ENCODE results near the gene C12orf75. TPM values are rescaled to one million over a fixed set of nuclear protein-coding genes. Genes with fewer than 3 reads are reported as not detected.
"Not testable (repeated sequence)": the region's sequence is repeated elsewhere in the genome, so short reads cannot be mapped to it uniquely, and the experiment has no call there.

The C12orf75 gene
- total and polyA plus RNA-seq, 4 donors: 75.9 to 661 (median 229) TPM

- intact Hi-C loops (cut with DNase I): no loop called here
- 86 to 91% methylated on average over 4 of the region's 4 CpGs for WGBS, 2 donors
- no peak overlapping the region for H3K27ac ChIP-seq (ENCODE audit: low read depth in 1 of 2, low read length in 2 of 2)
- H3K9me3 ChIP-seq (ENCODE audit: control insufficient read depth, low read length): no peaks in the 10 kb centered on the region
- DNase-seq (no peak), ATAC-seq (ENCODE audit: low FRiP score) (no peak)
- H3K4me3 ChIP-seq (ENCODE audit: low read length in 2 of 2): no peak overlapping the region
- no peaks in the 10 kb centered on the region for H3K4me1 ChIP-seq (ENCODE audit: control insufficient read depth in 1 of 2, insufficient read depth in 2 of 2, low read length in 2 of 2)
- H3K27me3 ChIP-seq (ENCODE audit: control insufficient read depth in 1 of 2, insufficient read depth in 2 of 2, low read length in 1 of 2): no peaks in the 10 kb centered on the region
- no peaks in the 10 kb centered on the region for H3K36me3 ChIP-seq (ENCODE audit: control insufficient read depth in 1 of 2, insufficient read depth in 2 of 2, low read length in 1 of 2)
Measured at GRCh38 chr12:105400227-105400626, 69.7 kb downstream of the C12orf75 start.

GRCh38 chr12:105401198-105401597 is 70.7 kb downstream of the C12orf75 start:
- H3K27ac ChIP-seq (ENCODE audit: low read depth in 1 of 2, low read length in 2 of 2): no peak overlapping the region
- H3K4me3 ChIP-seq (ENCODE audit: low read length in 2 of 2): no peak overlapping the region
- H3K4me1 ChIP-seq (ENCODE audit: control insufficient read depth in 1 of 2, insufficient read depth in 2 of 2, low read length in 2 of 2): no peaks in the 10 kb centered on the region
- intact Hi-C loops (cut with DNase I): no loop called here
- H3K9me3 ChIP-seq (ENCODE audit: control insufficient read depth, low read length): no peaks in the 10 kb centered on the region
- H3K27me3 ChIP-seq (ENCODE audit: control insufficient read depth in 1 of 2, insufficient read depth in 2 of 2, low read length in 1 of 2): no peaks in the 10 kb centered on the region
- ATAC-seq (ENCODE audit: low FRiP score) (no peak), DNase-seq (no peak)
- 94 to 97% methylated on average over 4 of the region's 4 CpGs for WGBS, 2 donors
- no peaks in the 10 kb centered on the region for H3K36me3 ChIP-seq (ENCODE audit: control insufficient read depth in 1 of 2, insufficient read depth in 2 of 2, low read length in 1 of 2)

GRCh38 chr12:105402366-105402765 is 71.9 kb downstream of the C12orf75 start:
- WGBS, 2 donors: 98 to 99% methylated on average over 5 of the region's 5 CpGs
- H3K27ac ChIP-seq (ENCODE audit: low read depth in 1 of 2, low read length in 2 of 2): no peak overlapping the region
- H3K36me3 ChIP-seq (ENCODE audit: control insufficient read depth in 1 of 2, insufficient read depth in 2 of 2, low read length in 1 of 2): no peaks in the 10 kb centered on the region
- H3K4me3 ChIP-seq (ENCODE audit: low read length in 2 of 2): no peak overlapping the region
- H3K27me3 ChIP-seq (ENCODE audit: control insufficient read depth in 1 of 2, insufficient read depth in 2 of 2, low read length in 1 of 2): no peaks in the 10 kb centered on the region
- no peaks in the 10 kb centered on the region for H3K9me3 ChIP-seq (ENCODE audit: control insufficient read depth, low read length)
- intact Hi-C loops (cut with DNase I): no loop called here
- H3K4me1 ChIP-seq (ENCODE audit: control insufficient read depth in 1 of 2, insufficient read depth in 2 of 2, low read length in 2 of 2): peaks cover 0 to 1% of the 10 kb centered on the region in 2 donors
- no peak for ATAC-seq (ENCODE audit: low FRiP score)
- DNase-seq: no peak

- H3K4me1 ChIP-seq (ENCODE audit: control insufficient read depth in 1 of 2, insufficient read depth in 2 of 2, low read length in 2 of 2): peaks cover 0 to 1% of the 10 kb centered on the region in 2 donors
- DNase-seq (no peak), ATAC-seq (ENCODE audit: low FRiP score) (no peak)
- no peaks in the 10 kb centered on the region for H3K36me3 ChIP-seq (ENCODE audit: control insufficient read depth in 1 of 2, insufficient read depth in 2 of 2, low read length in 1 of 2)
- H3K4me3 ChIP-seq (ENCODE audit: low read length in 2 of 2): no peak overlapping the region
- no peak overlapping the region for H3K27ac ChIP-seq (ENCODE audit: low read depth in 1 of 2, low read length in 2 of 2)
- 13% methylated on average over 1 of the region's 1 CpG for WGBS, 2 donors
- intact Hi-C loops (cut with DNase I): no loop called here
- H3K27me3 ChIP-seq (ENCODE audit: control insufficient read depth in 1 of 2, insufficient read depth in 2 of 2, low read length in 1 of 2): no peaks in the 10 kb centered on the region
- H3K9me3 ChIP-seq (ENCODE audit: control insufficient read depth, low read length): no peaks in the 10 kb centered on the region
Measured at GRCh38 chr12:105403095-105403494, 72.6 kb downstream of the C12orf75 start.

GRCh38 chr12:105404134-105404533 is 73.6 kb downstream of the C12orf75 start:
- H3K4me1 ChIP-seq (ENCODE audit: control insufficient read depth in 1 of 2, insufficient read depth in 2 of 2, low read length in 2 of 2); H3K9me3 ChIP-seq (ENCODE audit: control insufficient read depth, low read length); intact Hi-C loops (cut with DNase I); H3K4me3 ChIP-seq (ENCODE audit: low read length in 2 of 2); H3K36me3 ChIP-seq (ENCODE audit: control insufficient read depth in 1 of 2, insufficient read depth in 2 of 2, low read length in 1 of 2); ATAC-seq (ENCODE audit: low FRiP score); DNase-seq; H3K27ac ChIP-seq (ENCODE audit: low read depth in 1 of 2, low read length in 2 of 2); H3K27me3 ChIP-seq (ENCODE audit: control insufficient read depth in 1 of 2, insufficient read depth in 2 of 2, low read length in 1 of 2): not testable (repeated sequence)
- WGBS, 2 donors: 94 to 98% methylated on average over 3 of the region's 3 CpGs

- ATAC-seq (ENCODE audit: low FRiP score) (no peak), DNase-seq (no peak)
- Histone ChIP-seq H3K4me1 (ENCODE audit: control insufficient read depth in 1 of 2, insufficient read depth in 2 of 2, low read length in 2 of 2) (peaks cover 0 to 1% of the 10 kb centered on the region in 2 donors), H3K27me3 (ENCODE audit: control insufficient read depth in 1 of 2, insufficient read depth in 2 of 2, low read length in 1 of 2) (no peaks in the 10 kb centered on the region), H3K9me3 (ENCODE audit: control insufficient read depth, low read length) (no peaks in the 10 kb centered on the region), H3K4me3 (ENCODE audit: low read length in 2 of 2) (no peak overlapping the region), H3K27ac (ENCODE audit: low read depth in 1 of 2, low read length in 2 of 2) (no peak overlapping the region), H3K36me3 (ENCODE audit: control insufficient read depth in 1 of 2, insufficient read depth in 2 of 2, low read length in 1 of 2) (no peaks in the 10 kb centered on the region)
- WGBS, 2 donors: 97 to 98% methylated on average over 7 of the region's 7 CpGs
- intact Hi-C loops (cut with DNase I): no loop called here
Measured at GRCh38 chr12:105406497-105406896, 76.0 kb downstream of the C12orf75 start.

GRCh38 chr12:105409279-105409678 is 78.8 kb downstream of the C12orf75 start:
- no peak for ATAC-seq (ENCODE audit: low FRiP score)
- H3K27me3 ChIP-seq (ENCODE audit: control insufficient read depth in 1 of 2, insufficient read depth in 2 of 2, low read length in 1 of 2): no peaks in the 10 kb centered on the region
- H3K4me1 ChIP-seq (ENCODE audit: control insufficient read depth in 1 of 2, insufficient read depth in 2 of 2, low read length in 2 of 2): peaks cover 0 to 1% of the 10 kb centered on the region in 2 donors
- H3K4me3 ChIP-seq (ENCODE audit: low read length in 2 of 2): no peak overlapping the region
- WGBS, 2 donors: 32 to 33% methylated on average over 5 of the region's 5 CpGs
- no peak overlapping the region for H3K27ac ChIP-seq (ENCODE audit: low read depth in 1 of 2, low read length in 2 of 2)
- H3K36me3 ChIP-seq (ENCODE audit: control insufficient read depth in 1 of 2, insufficient read depth in 2 of 2, low read length in 1 of 2): no peaks in the 10 kb centered on the region
- DNase-seq: no peak
- no peaks in the 10 kb centered on the region for H3K9me3 ChIP-seq (ENCODE audit: control insufficient read depth, low read length)
- intact Hi-C loops (cut with DNase I): no loop called here

GRCh38 chr12:105409801-105410471 is 79.4 kb downstream of the C12orf75 start:
- H3K4me3 ChIP-seq (ENCODE audit: low read length in 2 of 2): no peak overlapping the region
- H3K4me1 ChIP-seq (ENCODE audit: control insufficient read depth in 1 of 2, insufficient read depth in 2 of 2, low read length in 2 of 2): peaks cover 0 to 1% of the 10 kb centered on the region in 2 donors
- no peaks in the 10 kb centered on the region for H3K27me3 ChIP-seq (ENCODE audit: control insufficient read depth in 1 of 2, insufficient read depth in 2 of 2, low read length in 1 of 2)
- no peaks in the 10 kb centered on the region for H3K9me3 ChIP-seq (ENCODE audit: control insufficient read depth, low read length)
- peak in 1 of 2 donors; percentile 70 for DNase-seq
- peak; percentile 75 for ATAC-seq (ENCODE audit: low FRiP score)
- H3K36me3 ChIP-seq (ENCODE audit: control insufficient read depth in 1 of 2, insufficient read depth in 2 of 2, low read length in 1 of 2): no peaks in the 10 kb centered on the region
- intact Hi-C loops (cut with DNase I): loop anchor here in 1 of 2 donors (10.0 kb wide), 1 partner anchor 555 kb away; no protein-coding TSS in a partner anchor
- H3K27ac ChIP-seq (ENCODE audit: low read depth in 1 of 2, low read length in 2 of 2): peak overlapping the region in 1 of 2 donors; percentile 46
- WGBS, 2 donors: 1% methylated on average over 8 of the region's 8 CpGs

- peaks cover 0 to 2% of the 10 kb centered on the region in 2 donors for H3K4me1 ChIP-seq (ENCODE audit: control insufficient read depth in 1 of 2, insufficient read depth in 2 of 2, low read length in 2 of 2)
- no peaks in the 10 kb centered on the region for H3K27me3 ChIP-seq (ENCODE audit: control insufficient read depth in 1 of 2, insufficient read depth in 2 of 2, low read length in 1 of 2)
- 95 to 96% methylated on average over 7 of the region's 7 CpGs for WGBS, 2 donors
- no peaks in the 10 kb centered on the region for H3K9me3 ChIP-seq (ENCODE audit: control insufficient read depth, low read length)
- no peak for DNase-seq
- ATAC-seq (ENCODE audit: low FRiP score): no peak
- no peak overlapping the region for H3K4me3 ChIP-seq (ENCODE audit: low read length in 2 of 2)
- no peak overlapping the region for H3K27ac ChIP-seq (ENCODE audit: low read depth in 1 of 2, low read length in 2 of 2)
- intact Hi-C loops (cut with DNase I): loop anchor here in 1 of 2 donors (10.0 kb wide), 1 partner anchor 551 kb away; no protein-coding TSS in a partner anchor
- no peaks in the 10 kb centered on the region for H3K36me3 ChIP-seq (ENCODE audit: control insufficient read depth in 1 of 2, insufficient read depth in 2 of 2, low read length in 1 of 2)
Measured at GRCh38 chr12:105413911-105414487, 83.5 kb downstream of the C12orf75 start.

All from aorta (tissue), 5 donors.